H9 (cell line): ENCODE data around the gene CEP120. TPM values are rescaled to one million over a fixed set of nuclear protein-coding genes. Genes with fewer than 3 reads are reported as not detected.

Experiments used
- DNase-seq: peaks from one replicate; pipeline ENCODE4 v3.0.0-alpha.2; 2017
- H2AFZ ChIP-seq: one replicate; pipeline ENCODE4 v1.6.1; 2013; ENCODE audit warnings: mild to moderate bottlenecking, low read length, control low read depth, moderate library complexity
- H2AK5ac ChIP-seq: 2 replicates; pipeline ENCODE4 v1.6.1; 2013; ENCODE audit warnings: low read length, control low read depth, mixed read lengths; ENCODE audit not compliant: insufficient read length
- H2BK120ac ChIP-seq: one replicate; pipeline ENCODE4 v1.6.1; 2013; ENCODE audit warnings: low read depth, mild to moderate bottlenecking, low read length, control low read depth, inconsistent platforms; ENCODE audit not compliant: poor library complexity, severe bottlenecking
- H2BK12ac ChIP-seq: 2 replicates; pipeline ENCODE4 v1.6.1; 2013; ENCODE audit warnings: low read length, control low read depth, mixed read lengths, low read depth; ENCODE audit not compliant: insufficient read length
- H2BK15ac ChIP-seq: 2 replicates; pipeline ENCODE4 v1.6.1; 2013; ENCODE audit warnings: low read depth, low read length, control low read depth
- H2BK20ac ChIP-seq: one replicate; pipeline ENCODE4 v1.6.1; 2013; ENCODE audit warnings: low read depth, mild to moderate bottlenecking, low read length, control low read depth, inconsistent platforms; ENCODE audit not compliant: poor library complexity, severe bottlenecking
- H2BK5ac ChIP-seq: 2 replicates; pipeline ENCODE4 v1.6.1; 2013; ENCODE audit warnings: low read length, control low read depth, mixed read lengths; ENCODE audit not compliant: insufficient read length
- H3K14ac ChIP-seq: 2 replicates; pipeline ENCODE4 v1.6.1; 2013; ENCODE audit warnings: low read length, control low read depth; ENCODE audit not compliant: insufficient read depth
- H3K18ac ChIP-seq: 2 replicates; pipeline ENCODE4 v1.6.1; 2013; ENCODE audit warnings: low read depth, mild to moderate bottlenecking, mixed read lengths, low read length, control low read depth; ENCODE audit not compliant: insufficient read length
- H3K23ac ChIP-seq: 2 replicates; pipeline ENCODE4 v1.6.1; 2013; ENCODE audit warnings: low read length, control low read depth, mixed read lengths, low read depth; ENCODE audit not compliant: insufficient read length
- H3K23me2 ChIP-seq: 2 replicates; pipeline ENCODE4 v1.6.1; 2013; ENCODE audit warnings: low read depth, mild to moderate bottlenecking, mixed read lengths, low read length, control low read depth; ENCODE audit not compliant: insufficient read length, poor library complexity, severe bottlenecking
- H3K27ac ChIP-seq: 2 replicates; pipeline ENCODE4 v1.5.1; 2013; ENCODE audit warnings: low read length, control low read depth, mixed read lengths, low read depth; ENCODE audit not compliant: insufficient read length
- H3K27me3 ChIP-seq: 2 replicates; pipeline ENCODE4 v1.6.1; 2013; ENCODE audit warnings: low read length, control low read depth, inconsistent platforms; ENCODE audit not compliant: insufficient read depth
- H3K4ac ChIP-seq: 2 replicates; pipeline ENCODE4 v1.6.1; 2013; ENCODE audit warnings: low read depth, mild to moderate bottlenecking, control low read depth, inconsistent platforms, low read length, moderate library complexity
- H3K4me1 ChIP-seq: 2 replicates; pipeline ENCODE4 v1.6.1; 2013; ENCODE audit warnings: low read length, control low read depth, inconsistent platforms; ENCODE audit not compliant: insufficient read depth
- H3K4me2 ChIP-seq: 2 replicates; pipeline ENCODE4 v1.6.1; 2013; ENCODE audit warnings: low read length, control low read depth, mixed read lengths; ENCODE audit not compliant: insufficient read length, insufficient read depth
- H3K56ac ChIP-seq: 2 replicates; pipeline ENCODE4 v1.6.1; 2013; ENCODE audit warnings: low read depth, mild to moderate bottlenecking, mixed read lengths, low read length, control low read depth; ENCODE audit not compliant: insufficient read length
- H3K79me1 ChIP-seq: 2 replicates; pipeline ENCODE4 v1.6.1; 2013; ENCODE audit warnings: low read depth, mild to moderate bottlenecking, moderate library complexity, low read length, control low read depth, inconsistent platforms; ENCODE audit not compliant: insufficient read depth, poor library complexity, severe bottlenecking
- H3K79me2 ChIP-seq: 2 replicates; pipeline ENCODE4 v1.6.1; 2013; ENCODE audit warnings: low read length, control low read depth, inconsistent platforms; ENCODE audit not compliant: insufficient read depth
- H3K9ac ChIP-seq: 2 replicates; pipeline ENCODE4 v1.6.1; 2013; ENCODE audit warnings: low read length, control low read depth, mixed read lengths; ENCODE audit not compliant: insufficient read length; ENCODE audit errors: extremely low read depth
- H3K9me3 ChIP-seq: one replicate; pipeline ENCODE4 v1.6.1; 2013; ENCODE audit warnings: low read depth, low read length, inconsistent platforms; ENCODE audit not compliant: control insufficient read depth
- H3T11ph ChIP-seq: one replicate; pipeline ENCODE4 v1.6.1; 2013; ENCODE audit warnings: mild to moderate bottlenecking, low read length, control low read depth, inconsistent platforms
- H4K20me1 ChIP-seq: one replicate; pipeline ENCODE4 v1.6.1; 2013; ENCODE audit not compliant: control insufficient read depth, insufficient read length, insufficient read depth
- H4K5ac ChIP-seq: 2 replicates; pipeline ENCODE4 v1.6.1; 2013; ENCODE audit warnings: low read depth, mild to moderate bottlenecking, mixed read lengths, low read length, control low read depth; ENCODE audit not compliant: insufficient read length
- H4K8ac ChIP-seq: replicated peaks from 2 replicates; pipeline ENCODE4 v1.6.1; 2013; ENCODE audit warnings: low read length, control low read depth, mixed read lengths, low read depth; ENCODE audit not compliant: insufficient read length
- H4K91ac ChIP-seq: 2 replicates; pipeline ENCODE4 v1.6.1; 2013; ENCODE audit warnings: low read depth, mild to moderate bottlenecking, moderate library complexity, mixed read lengths, low read length, control low read depth; ENCODE audit not compliant: insufficient read length
- H3K27ac Mint-ChIP-seq, 3 experiments: 2 replicates in 2 of 3; 3 replicates in 1 of 3; pipeline ENCODE4 v1.8.0; 2020 to 2021; ENCODE audit warnings: mixed read lengths in 3 of 3, mild to moderate bottlenecking in 1 of 3, moderate library complexity in 1 of 3
- H3K27me3 Mint-ChIP-seq: 2 replicates; pipeline ENCODE4 v1.8.0; 2021; ENCODE audit warnings: low read depth, mild to moderate bottlenecking, moderate library complexity, mixed read lengths
- H3K36me3 Mint-ChIP-seq, 3 experiments: 2 replicates in 2 of 3; 3 replicates in 1 of 3; pipeline ENCODE4 v1.8.0; 2020 to 2021; ENCODE audit warnings: low read depth in 3 of 3, mixed read lengths in 3 of 3; ENCODE audit not compliant: insufficient read depth in 1 of 3
- H3K4me1 Mint-ChIP-seq, 2 experiments: 2 replicates each; pipeline ENCODE4 v1.8.0; 2020; ENCODE audit warnings: mixed read lengths in 2 of 2
- H3K4me3 Mint-ChIP-seq, 2 experiments: 2 replicates in 1 of 2; 3 replicates in 1 of 2; pipeline ENCODE4 v1.8.0; 2020 to 2021; ENCODE audit warnings: mild to moderate bottlenecking in 2 of 2, mixed read lengths in 2 of 2, moderate library complexity in 1 of 2
- H3K9me3 Mint-ChIP-seq, 2 experiments: 2 replicates in 1 of 2; 3 replicates in 1 of 2; pipeline ENCODE4 v1.8.0; 2020; ENCODE audit warnings: mild to moderate bottlenecking in 2 of 2, mixed read lengths in 2 of 2, moderate library complexity in 1 of 2
- CTCF ChIP-seq: fragments of 200-600 bp; sonication (generic); conservative IDR thresholded peaks from 3 replicates; pipeline ENCODE4 v1.8.0; 2021; ENCODE audit warnings: antibody characterized with exemption, mild to moderate bottlenecking
- WGBS: extraction: QIAGEN DNeasy Blood & Tissue Kit; methylation state at CpG from one replicate; pipeline ENCODE4 v1.1.7; 2013; ENCODE audit warnings: missing lambda C conversion rate, low lambda C conversion rate, mixed read lengths; ENCODE audit not compliant: insufficient read length; ENCODE audit errors: extremely low coverage; 5-methylcytosine and 5-hydroxymethylcytosine counted together
- total RNA-seq: library from RNA; stranded (reverse); gene quantifications from 2 replicates; pipeline ENCODE4 v1.2.1, GENCODE V29; 2021

Gene CEP120
- total RNA-seq, 1 experiment from 2014 or later = 22.5 TPM

- H3K27me3 ChIP-seq = no peaks in the 10 kb centered on the region
- H3K4me2 ChIP-seq = no peak overlapping the region
- Mint-ChIP-seq H3K4me3 (no peak overlapping the region), H3K4me1 (peaks cover 6 to 7% of the 10 kb centered on the region in 2 experiments), H3K27me3 (peaks cover 4% of the 10 kb centered on the region), H3K27ac (no peak overlapping the region; a peak in 1 of 7 replicates), H3K36me3 (no peaks in the 10 kb centered on the region), H3K9me3 (no peaks in the 10 kb centered on the region; a peak in 1 of 5 replicates)
- no peak for DNase-seq
- no peak overlapping the region for H3K4ac ChIP-seq
- H4K8ac ChIP-seq = no peak overlapping the region
- H2AK5ac ChIP-seq = no peak overlapping the region
- H3K23me2 ChIP-seq = no peaks in the 10 kb centered on the region
- no peak overlapping the region for H3K23ac ChIP-seq
- no peaks in the 10 kb centered on the region for H3K9me3 ChIP-seq
- H4K20me1 ChIP-seq = no peaks in the 10 kb centered on the region
- no peak for TF ChIP-seq CTCF
- no peaks in the 10 kb centered on the region for H3K79me2 ChIP-seq
- H2AFZ ChIP-seq = no peak overlapping the region
- no peaks in the 10 kb centered on the region for H3K79me1 ChIP-seq
- no peak overlapping the region for H2BK120ac ChIP-seq
- H2BK20ac ChIP-seq = no peak overlapping the region
- H3K9ac ChIP-seq = no peak overlapping the region
- no peak overlapping the region for H3K14ac ChIP-seq
- no peak overlapping the region for H3K56ac ChIP-seq
- H3T11ph ChIP-seq = no peak overlapping the region
- no CpG with 5 or more reads among the region's 8 CpGs for WGBS
- H3K4me1 ChIP-seq = no peaks in the 10 kb centered on the region
- no peak overlapping the region for H3K18ac ChIP-seq
- no peak overlapping the region for H3K27ac ChIP-seq
- H2BK5ac ChIP-seq = no peak overlapping the region
- H2BK12ac ChIP-seq = no peak overlapping the region
- no peak overlapping the region for H4K5ac ChIP-seq
- H2BK15ac ChIP-seq = no peak overlapping the region
- no peak overlapping the region for H4K91ac ChIP-seq
Measured at GRCh38 chr5:123472150-123472924, 49.1 kb upstream of the CEP120 start.
